ENCODE results near the gene NPPB. TPM values are rescaled to one million over a fixed set of nuclear protein-coding genes. Genes with fewer than 3 reads are reported as not detected.

Gene NPPB
- total RNA-seq, 1 donor from 2014 or later, result not detected

DNA sequence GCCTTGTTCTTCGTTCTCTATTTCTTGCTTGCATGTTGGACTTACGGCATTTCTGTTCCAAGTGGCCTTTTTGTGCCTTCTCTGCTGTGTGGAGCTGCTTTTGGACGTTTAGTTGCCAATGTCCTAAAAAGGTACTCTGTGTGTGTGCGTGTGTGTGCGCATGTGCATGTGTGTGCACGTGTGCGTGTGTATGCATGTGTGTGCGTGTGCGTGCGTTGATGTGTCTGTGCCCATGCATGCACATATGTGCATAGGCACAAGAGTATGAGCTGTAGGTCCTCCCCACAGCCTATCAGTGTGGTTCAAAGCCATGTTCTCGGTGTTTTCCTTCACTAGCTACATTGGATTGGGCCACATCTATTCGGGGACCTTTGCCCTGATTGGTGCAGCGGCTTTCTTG is 24.8 kb downstream of the NPPB start:
- no peaks in the 10 kb centered on the region for H3K27me3 Mint-ChIP-seq
- ChIA-PET CTCF (no interaction called here), POLR2A (no interaction called here)
- ATAC-seq (ENCODE audit: low read depth) (no peak), DNase-seq (no peak)
- no peak overlapping the region for H3K4me3 Mint-ChIP-seq
- H3K4me1 Mint-ChIP-seq, result peaks cover 3% of the 10 kb centered on the region
- H3K27ac Mint-ChIP-seq, result no peak overlapping the region
- H3K36me3 Mint-ChIP-seq (ENCODE audit: low read depth), result peaks cover 91% of the 10 kb centered on the region
- TF ChIP-seq CTCF (IDR thresholded peaks at IDR 0.05), result no peak
- intact Hi-C loops (cut with micrococcal nuclease), result loop anchor here (10.0 kb wide), 1 partner anchor 49 kb away; no protein-coding TSS in a partner anchor
- no peaks in the 10 kb centered on the region for H3K9me3 Mint-ChIP-seq

DNA sequence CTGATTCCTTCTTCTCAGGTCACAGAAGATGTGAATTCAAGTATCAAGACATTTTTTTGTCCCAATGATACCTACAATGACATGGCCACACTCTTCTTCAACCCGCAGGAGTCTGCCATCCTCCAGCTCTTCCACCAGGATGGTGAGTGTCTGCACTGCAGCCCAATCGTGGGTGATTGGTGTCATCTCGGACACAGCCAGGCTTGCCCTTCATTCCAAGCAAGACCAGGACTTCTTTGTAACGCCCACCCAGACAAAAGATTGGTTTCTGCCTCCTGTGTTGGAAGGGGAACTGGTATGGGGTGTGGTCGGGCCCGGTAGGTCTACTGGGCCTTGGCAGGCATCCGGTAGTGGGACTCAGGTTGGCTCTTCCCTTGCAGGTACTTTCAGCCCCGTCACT is 25.2 kb downstream of the NPPB start:
- H3K4me1 Mint-ChIP-seq, result no peaks in the 10 kb centered on the region
- CTCF ChIA-PET, result no interaction called here
- H3K27ac Mint-ChIP-seq, result no peak overlapping the region
- no peaks in the 10 kb centered on the region for H3K9me3 Mint-ChIP-seq
- no peak for ATAC-seq (ENCODE audit: low read depth)
- H3K27me3 Mint-ChIP-seq, result no peaks in the 10 kb centered on the region
- intact Hi-C loops (cut with micrococcal nuclease), result loop anchor here (10.0 kb wide), 1 partner anchor 49 kb away; no protein-coding TSS in a partner anchor
- TF ChIP-seq CTCF (IDR thresholded peaks at IDR 0.05), result no peak
- H3K36me3 Mint-ChIP-seq (ENCODE audit: low read depth), result peaks cover 92% of the 10 kb centered on the region
- POLR2A ChIA-PET, result no interaction called here
- H3K4me3 Mint-ChIP-seq, result no peak overlapping the region
- DNase-seq, result no peak

DNA sequence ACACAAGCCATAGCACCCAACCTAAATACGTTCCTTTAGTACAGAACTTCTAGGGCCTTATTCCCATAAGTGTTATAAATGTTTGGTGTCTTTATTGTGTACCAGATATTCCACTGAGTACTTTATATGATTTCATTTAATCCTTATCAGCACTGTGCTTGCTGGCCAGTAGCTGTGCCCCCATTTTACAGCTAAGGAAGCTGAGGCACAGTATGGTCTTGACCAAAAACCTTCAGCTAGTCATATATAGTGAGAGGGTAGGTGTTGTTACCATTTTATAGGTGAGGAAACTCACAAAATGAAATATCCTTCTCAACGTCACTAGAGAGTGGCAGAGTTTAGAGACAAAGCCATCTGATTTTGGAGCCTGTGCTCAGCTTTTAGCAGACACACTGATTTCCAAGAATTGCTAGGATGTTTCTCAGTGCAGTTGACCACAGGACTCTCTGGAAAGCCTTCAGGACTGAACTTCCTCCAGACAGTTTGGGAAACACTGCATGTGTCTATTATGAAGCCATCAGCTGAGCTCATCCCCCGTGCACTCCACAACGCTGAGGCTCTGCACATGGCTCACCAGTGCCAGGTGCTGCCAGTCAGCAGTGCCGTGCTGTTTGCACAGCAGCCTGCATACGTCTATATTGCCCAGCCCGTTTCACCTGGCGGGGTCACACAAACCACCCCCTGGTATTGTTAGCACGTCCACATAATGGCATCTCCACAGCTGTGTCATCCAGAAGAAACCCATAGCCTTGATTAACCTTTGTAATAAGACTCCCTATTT is 26.6 kb downstream of the NPPB start:
- no peaks in the 10 kb centered on the region for H3K9me3 Mint-ChIP-seq
- intact Hi-C loops (cut with micrococcal nuclease), result loop anchor here (10.0 kb wide), 1 partner anchor 47 kb away; no protein-coding TSS in a partner anchor
- no peak for TF ChIP-seq CTCF (IDR thresholded peaks at IDR 0.05)
- no peaks in the 10 kb centered on the region for H3K4me1 Mint-ChIP-seq
- no peak overlapping the region for H3K4me3 Mint-ChIP-seq
- no peak for DNase-seq
- H3K27me3 Mint-ChIP-seq, result no peaks in the 10 kb centered on the region
- peaks cover 92% of the 10 kb centered on the region for H3K36me3 Mint-ChIP-seq (ENCODE audit: low read depth)
- ChIA-PET CTCF (no interaction called here), POLR2A (interaction anchor here (1.0 to 1.7 kb wide), 2 partner anchors 76 to 78 kb away, joined by 6 read pairs; no protein-coding TSS in a partner anchor)
- H3K27ac Mint-ChIP-seq, result no peak overlapping the region
- ATAC-seq (ENCODE audit: low read depth), result no peak

DNA sequence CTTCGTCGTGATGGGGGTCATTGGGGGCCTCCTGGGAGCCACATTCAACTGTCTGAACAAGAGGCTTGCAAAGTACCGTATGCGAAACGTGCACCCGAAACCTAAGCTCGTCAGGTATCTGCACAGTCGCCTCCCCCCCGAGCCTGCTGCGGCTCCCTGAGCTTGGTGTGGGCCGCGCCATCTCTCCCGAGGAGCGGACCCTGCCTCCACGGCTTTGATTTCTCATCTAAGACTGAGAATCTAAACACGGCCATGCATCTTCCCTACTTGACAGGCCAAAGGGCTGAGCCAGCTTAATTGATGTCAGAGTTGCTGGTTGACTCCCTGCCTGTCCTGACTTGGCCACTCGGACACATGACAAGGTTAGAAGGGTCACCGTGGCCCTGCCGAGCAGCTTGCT is 30.2 kb downstream of the NPPB start:
- Mint-ChIP-seq H3K4me1 (no peaks in the 10 kb centered on the region), H3K27ac (no peak overlapping the region), H3K27me3 (no peaks in the 10 kb centered on the region), H3K4me3 (no peak overlapping the region), H3K36me3 (ENCODE audit: low read depth) (peaks cover 93% of the 10 kb centered on the region), H3K9me3 (no peaks in the 10 kb centered on the region)
- no peak for TF ChIP-seq CTCF (IDR thresholded peaks at IDR 0.05)
- CTCF ChIA-PET, result no interaction called here
- intact Hi-C loops (cut with micrococcal nuclease), result no loop called here
- ATAC-seq (ENCODE audit: low read depth) (no peak), DNase-seq (no peak)
- POLR2A ChIA-PET, result no interaction called here

- intact Hi-C loops (cut with micrococcal nuclease), result no loop called here
- no peaks in the 10 kb centered on the region for H3K27me3 Mint-ChIP-seq
- no peaks in the 10 kb centered on the region for H3K4me1 Mint-ChIP-seq
- ChIA-PET CTCF (no interaction called here), POLR2A (no interaction called here)
- peaks cover 91% of the 10 kb centered on the region for H3K36me3 Mint-ChIP-seq (ENCODE audit: low read depth)
- no peak overlapping the region for H3K4me3 Mint-ChIP-seq
- ATAC-seq (ENCODE audit: low read depth), result no peak
- no peaks in the 10 kb centered on the region for H3K9me3 Mint-ChIP-seq
- DNase-seq, result no peak
- no peak for TF ChIP-seq CTCF (IDR thresholded peaks at IDR 0.05)
- no peak overlapping the region for H3K27ac Mint-ChIP-seq
Measured at GRCh38 chr1:11826946-11827345, 31.8 kb downstream of the NPPB start.
